HG02678 (cell line): ENCODE data around the gene CIRBP.
"Not testable (repeated sequence)": the region's sequence is repeated elsewhere in the genome, so short reads cannot be mapped to it uniquely, and the experiment has no call there.

Experiments used
- ATAC-seq: cut with Tn5 transposase; IDR thresholded peaks from one replicate; pipeline ENCODE4 v1.9.1; 2021; ENCODE audit warnings: mild to moderate bottlenecking, moderate library complexity; ENCODE audit not compliant: unreplicated experiment

Gene CIRBP

DNA sequence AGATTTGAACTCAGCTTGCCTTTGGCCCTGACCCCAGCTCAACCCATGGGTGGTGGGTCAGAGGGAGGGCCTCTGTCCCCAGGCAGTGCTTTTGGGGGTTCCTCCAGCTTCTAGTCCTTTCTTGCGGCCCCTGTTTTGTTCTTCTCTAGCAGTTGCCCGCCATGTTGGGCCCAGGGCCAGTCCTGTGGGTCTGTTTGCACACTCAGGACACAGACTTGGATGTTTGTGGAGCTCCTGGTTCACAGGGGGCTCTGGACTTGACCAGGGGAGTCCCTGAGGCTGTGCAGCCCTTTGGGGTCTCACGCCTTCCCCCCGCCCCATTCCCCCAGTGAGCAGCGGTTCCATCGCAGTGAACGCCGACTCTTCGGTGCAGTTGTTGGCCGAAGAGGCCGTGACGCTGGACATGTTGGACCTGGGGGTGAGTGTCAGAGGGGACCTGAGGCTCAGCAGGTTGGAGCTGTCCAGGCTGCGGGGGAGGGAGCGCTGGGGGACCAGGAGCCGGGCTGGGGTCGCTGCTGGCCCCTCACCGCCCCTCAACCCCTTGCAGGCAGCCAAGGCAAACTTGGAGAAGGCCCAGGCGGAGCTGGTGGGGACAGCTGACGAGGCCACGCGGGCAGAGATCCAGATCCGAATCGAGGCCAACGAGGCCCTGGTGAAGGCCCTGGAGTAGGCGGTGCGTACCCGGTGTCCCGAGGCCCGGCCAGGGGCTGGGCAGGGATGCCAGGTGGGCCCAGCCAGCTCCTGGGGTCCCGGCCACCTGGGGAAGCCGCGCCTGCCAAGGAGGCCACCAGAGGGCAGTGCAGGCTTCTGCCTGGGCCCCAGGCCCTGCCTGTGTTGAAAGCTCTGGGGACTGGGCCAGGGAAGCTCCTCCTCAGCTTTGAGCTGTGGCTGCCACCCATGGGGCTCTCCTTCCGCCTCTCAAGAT is 25.1 kb upstream of the CIRBP start:
- no peak for ATAC-seq

DNA sequence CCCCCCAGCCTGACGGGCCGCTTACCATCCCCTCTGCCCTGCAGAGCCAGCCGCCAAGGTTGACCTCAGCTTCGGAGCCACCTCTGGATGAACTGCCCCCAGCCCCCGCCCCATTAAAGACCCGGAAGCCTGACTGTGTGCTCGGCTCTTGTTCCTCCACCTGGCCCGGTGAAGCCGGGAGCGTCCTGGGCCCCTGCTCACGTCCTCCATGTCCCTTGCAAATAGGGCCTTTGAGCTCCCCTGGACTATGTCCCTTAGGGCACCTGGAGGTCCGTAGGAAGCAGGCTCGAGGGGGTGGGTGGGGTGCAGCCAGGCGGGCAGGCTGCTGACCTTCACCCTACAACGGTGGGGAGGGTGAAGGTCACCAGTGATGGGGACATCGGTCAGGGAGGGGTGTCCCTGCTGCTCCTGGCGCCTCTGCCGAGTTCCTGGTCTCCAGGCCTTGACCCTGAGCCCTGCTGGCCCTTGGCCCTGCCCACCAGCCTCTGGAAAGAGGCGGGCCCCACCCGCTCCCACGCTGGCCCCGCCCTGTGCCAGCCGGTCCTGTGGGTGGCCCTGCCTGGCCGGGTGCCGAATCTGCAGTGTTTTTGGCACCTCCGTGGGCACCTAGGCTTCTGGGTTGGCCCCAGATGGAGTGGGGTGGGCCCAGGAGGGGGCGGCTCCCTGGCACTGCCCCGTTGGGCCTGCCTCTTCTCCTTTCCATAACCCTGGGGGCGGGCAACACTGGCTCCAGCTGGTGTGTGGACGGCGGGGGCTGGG is 24.3 kb upstream of the CIRBP start:
- ATAC-seq, result no peak

DNA sequence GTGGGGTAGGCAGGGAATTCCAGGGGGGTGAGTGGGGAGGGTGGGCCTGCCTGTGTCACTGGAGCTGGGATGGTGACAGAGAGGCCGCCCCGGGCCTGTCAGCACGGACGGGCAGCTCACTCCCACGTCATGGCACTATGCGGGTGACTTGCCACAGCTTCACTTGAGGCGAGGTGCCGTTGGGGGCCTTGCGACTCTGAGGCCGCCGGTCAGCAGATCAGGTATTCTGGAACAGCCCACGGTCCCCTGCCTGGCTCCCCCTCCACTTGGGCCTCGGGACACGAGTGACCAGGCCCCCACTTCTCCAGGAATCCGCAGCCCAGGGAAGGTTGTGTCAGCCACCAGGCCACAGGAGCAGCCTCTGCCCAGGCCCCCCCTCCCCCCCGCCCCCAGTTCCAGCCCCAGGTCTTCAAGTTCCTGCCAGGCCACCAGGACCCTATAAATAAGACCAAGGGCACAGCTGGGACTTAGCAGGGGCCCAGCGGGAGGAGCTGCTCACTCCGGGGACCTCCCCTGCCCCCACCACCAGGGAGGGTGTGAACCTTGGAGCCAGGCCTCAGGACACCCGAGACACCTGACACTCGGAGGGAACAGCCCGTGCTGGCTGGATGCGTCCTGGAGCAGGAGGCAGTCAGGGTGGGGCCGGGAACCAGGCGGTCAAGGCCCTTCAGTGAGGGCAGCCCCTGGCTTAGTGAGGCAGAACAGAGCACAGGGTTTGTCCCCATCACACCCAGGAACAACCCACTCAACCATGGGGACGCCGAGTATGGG is 23.5 kb upstream of the CIRBP start:
- ATAC-seq, result no peak

DNA sequence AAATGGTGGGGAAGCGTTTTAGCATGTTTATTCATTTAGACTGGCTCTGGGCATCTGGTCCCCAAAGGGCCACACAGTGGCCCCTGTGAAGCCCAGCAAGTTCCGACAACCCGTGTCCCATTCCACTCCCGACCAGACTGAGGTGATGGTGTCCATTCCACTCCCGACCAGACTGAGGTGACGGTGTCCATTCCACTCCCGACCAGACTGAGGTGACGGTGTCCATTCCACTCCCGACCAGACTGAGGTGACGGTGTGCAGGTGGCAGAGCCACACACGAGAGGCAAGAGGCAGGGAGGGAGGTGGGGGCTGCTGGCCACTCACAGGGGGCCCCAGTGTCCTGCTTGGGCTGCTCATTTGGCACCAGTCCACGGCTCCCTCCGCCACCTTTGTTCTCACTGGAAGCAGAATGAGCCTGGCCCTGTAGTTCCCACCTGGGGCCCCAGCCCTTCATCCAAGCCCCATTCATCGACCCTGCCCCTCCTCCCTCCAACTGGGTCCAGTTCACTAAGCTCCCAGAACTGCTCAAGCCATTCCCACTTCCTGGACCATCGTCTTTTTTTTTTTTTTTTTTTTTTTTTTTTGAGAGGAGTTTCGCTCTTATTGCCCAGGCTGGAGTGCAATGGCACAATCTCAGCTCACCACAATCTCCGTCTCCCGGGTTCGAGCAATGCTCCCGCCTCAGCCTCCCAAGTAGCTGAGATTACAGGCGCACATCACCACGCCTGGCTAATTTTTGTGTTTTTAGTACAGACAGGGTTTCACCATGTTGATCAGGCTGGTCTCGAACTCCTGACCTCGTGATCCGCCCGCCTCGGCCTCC is 22.7 kb upstream of the CIRBP start:
- not testable (repeated sequence) for ATAC-seq

DNA sequence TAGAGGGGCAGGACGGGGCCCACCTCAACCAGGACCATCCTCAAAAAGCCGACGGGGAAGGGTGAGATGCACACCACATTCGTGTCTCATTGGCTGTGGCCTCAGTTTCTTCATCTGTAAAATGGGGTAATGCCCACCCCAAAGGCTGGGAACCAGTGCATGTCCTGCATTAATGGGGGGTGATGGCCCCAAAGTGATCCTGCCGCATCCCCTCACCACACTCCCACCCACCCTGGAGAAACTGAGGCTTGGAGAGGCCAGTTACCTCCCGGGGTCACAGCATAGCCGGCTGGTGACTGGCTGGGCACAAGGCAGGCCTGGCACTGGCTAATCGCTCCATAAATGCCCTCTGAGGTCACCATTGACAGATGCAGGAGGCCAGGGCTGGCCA is 21.4 kb upstream of the CIRBP start:
- no peak for ATAC-seq

DNA sequence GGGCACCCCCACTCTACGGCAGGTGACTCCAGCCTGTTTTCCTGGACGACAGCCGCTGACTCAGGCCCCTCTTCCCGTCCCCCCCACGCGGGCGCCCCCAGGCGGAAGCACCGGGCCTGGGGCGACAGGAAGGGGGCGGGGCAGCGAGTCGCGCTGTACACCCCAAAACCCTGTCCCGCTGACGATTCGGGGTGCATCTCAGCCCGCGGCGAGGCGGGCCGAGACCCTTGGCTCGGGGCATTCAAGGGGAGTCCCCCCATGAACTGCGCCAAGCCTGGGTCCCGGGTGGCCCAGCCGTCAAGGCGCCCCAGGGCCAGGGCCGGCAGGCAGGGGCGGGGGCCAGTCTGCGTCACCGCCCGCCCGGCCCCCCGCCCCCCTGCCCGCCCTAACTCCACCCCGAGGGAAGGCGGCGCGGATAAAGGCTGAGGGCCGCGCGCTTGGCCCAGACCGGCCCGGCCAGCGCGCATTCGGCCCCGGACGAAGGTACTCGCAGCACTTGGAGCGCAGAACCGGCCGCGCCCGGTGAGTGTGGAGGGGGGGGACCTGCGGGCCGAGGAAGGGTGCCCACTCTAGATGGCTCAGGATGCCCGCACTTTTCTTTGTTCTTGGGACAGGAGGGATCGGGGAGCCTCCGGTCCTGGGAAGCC is 20.9 kb upstream of the CIRBP start, which contains the start of gene MIDN:
Gene MIDN (plus strand): TSS at position 445 of the 647 bp plus-strand sequence. CDS start 1,714 bp downstream, outside the sequence.
- peak; percentile 12 for ATAC-seq

DNA sequence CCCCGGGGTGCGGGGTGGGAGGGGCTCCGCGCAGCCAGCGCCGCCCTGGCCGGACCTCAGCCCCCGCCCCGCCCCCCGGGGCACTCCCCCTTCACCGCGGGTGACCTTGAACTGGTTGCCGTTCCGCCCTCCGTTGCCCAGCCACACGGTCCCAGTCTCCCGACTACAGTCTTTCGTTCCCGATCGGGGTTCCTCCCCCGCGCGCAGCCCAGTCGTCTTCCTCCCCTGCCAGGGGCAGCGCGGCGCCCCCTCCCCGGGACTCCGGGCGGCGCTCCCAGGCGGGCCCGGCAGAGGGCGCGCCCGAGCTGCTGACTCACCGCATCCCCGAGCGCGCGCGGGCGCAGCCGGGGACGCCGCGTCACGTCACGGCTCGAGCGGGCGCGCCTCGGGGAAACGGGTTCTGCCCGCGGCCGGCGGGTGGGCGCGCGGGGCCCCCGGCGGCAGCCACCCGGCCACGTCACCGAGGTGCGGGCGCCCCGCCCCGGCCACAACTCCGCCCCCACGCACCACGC is 20.3 kb upstream of the CIRBP start:
- peak; percentile 30 for ATAC-seq

DNA sequence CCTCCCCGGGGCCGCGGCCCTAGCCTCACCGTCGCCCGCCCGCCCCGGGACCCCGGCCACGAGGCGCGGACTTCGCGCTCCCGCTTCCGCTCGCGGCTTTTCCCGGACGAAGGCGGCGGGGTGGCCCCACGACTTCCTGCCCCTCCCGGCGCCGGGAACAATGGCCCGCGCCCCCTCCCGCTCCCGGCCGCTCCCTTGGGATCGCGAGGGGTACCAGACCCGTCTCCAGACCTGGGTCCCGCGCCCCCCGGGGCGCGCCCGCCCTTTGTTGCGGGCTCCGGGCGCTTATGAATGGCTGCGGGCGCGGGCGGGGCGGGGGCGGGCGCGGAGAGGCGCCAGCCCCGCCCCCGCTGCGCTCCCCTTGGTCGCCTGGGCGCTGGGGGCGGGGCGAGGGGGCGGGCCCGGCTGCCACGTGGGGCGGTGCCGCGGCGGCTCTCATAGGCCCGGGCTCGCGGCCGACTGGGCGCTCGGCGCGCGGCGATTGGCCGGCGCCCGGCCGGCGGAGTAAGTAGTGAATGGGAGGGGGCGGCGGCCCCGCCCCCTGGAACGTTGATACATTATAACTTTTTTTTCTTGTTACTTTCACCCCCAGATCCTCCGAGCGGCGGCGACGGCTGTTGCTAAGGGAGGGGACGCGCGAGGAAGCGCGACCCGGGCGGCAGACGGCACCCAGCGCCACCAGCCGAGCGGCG is 19.7 kb upstream of the CIRBP start:
- peak; percentile 56 for ATAC-seq

DNA sequence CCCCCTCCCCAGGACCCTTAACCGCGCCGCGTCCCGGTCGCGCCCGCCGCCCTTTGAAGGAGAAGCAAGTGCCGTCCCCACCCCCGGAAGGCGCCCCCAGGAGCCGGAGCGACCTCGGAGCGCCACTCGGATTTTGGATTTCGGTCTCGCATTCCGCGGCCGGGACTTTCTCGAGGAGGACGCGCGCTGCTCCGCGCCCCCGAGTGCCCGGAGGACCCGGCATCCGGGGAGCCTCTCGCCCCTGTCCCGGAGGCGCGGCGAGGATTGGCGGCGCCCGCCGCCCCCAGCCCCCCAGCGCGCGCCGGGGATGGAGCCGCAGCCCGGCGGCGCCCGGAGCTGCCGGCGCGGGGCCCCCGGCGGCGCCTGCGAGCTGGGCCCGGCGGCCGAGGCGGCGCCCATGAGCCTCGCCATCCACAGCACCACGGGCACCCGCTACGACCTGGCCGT is 19.1 kb upstream of the CIRBP start:
- no peak for ATAC-seq

DNA sequence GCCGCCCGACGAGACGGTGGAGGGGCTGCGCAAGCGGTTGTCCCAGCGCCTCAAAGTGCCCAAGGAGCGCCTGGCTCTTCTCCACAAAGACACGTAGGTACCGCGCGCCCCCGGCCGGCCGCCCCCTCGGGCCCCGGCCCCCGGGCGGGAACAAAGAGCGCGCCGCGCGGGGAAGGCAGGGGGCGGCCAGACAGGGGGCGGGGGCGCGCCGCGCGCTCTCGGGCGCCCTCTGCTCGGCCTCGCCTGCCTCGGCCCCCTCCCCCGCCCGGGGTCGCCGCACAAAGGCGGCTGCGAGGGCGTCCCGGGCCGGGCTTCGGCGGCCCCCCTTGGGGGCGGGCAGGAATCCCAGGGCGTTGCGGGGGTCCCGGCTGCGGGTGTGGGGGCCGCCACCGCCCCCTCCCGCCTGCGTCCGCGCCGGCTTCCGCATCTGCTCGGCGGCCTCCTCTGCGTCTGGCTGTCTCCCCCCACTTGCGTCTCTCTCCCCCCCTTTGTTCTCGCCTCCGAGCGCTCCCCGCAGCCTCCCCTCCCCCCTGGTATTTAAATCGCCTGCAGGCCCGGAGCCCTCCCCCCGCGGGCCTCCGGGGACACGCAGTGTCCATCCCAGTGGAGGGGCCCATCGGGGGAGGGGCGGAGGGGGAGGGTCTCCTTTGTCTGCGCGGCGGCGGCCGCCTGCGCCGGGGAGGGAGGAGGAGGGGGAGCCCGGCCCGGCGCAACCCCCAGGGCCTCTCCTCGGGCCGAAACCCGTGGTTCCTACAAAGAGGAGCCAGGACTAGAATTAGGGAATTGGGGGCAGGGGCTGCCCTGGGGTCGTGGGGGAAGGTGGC is 18.5 kb upstream of the CIRBP start:
- ATAC-seq, result no peak

DNA sequence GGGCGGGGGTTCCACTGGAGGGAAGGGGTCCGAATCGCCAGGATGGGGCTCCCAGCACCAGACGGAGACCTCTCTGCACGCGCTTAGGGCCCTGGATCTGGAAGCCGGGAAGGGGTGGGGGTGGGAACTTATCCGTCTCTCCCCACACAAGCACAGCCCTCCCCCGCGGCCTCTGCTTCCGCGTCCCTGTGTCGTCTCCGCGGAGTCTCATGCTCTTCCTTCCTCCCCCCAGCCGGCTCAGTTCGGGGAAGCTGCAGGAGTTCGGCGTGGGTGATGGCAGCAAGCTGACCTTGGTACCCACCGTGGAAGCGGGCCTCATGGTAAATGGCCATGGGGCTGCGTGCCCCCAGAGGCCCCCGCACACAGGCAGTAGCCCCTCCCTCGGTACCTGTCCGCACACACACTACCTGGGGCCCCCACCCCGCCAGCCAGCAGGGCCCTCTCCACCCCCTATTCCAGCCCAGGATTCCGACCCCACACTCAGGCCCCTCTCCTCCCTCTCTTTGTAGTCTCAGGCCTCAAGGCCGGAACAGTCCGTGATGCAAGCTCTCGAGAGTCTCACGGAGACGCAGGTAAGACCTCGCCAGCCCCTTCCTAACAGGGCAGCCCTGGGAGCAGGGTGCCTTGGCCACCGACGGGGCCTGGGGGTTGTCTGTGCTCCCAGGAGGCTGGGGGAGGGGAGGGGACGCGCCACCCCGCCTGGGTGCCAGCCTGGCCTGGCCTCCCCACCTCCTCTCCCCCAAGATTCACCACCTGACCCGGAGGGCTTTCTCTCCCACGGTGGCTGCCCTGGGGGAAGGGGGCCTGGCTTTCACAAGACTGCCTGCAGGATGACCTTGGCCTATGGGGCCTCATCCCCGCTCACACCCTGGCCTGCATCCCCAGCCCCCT is 17.6 kb upstream of the CIRBP start:
- no peak for ATAC-seq

DNA sequence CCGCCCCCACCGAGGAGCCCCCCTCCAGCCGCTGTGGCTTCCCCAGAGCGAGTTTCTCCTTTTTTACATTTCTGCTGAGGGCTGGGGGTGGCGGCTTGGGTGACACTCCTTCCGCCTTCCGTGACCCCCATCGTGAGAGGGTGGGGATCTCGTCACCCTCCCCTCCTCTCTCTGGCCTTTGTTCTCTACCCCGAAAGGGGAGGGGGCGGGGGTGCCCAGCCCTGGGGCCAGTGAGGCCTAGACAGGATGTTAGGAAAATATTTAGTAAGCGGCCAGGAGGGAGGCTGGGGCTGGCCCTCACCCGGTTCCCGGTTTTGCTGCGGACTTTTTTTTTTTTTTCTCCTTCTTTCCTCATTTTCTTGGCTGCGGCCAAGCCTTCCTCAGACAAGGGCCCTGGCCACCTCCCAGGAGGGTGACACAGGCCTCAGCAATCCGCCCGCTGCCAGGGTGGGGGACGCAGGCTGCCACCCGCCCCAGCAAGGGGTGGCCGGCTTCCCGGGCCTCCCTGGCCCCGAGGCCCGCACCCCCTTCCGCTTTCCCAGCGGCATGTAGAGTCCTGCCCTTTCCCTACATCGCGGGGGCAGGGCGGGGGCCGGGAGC is 16.8 kb upstream of the CIRBP start:
- ATAC-seq, result no peak

DNA sequence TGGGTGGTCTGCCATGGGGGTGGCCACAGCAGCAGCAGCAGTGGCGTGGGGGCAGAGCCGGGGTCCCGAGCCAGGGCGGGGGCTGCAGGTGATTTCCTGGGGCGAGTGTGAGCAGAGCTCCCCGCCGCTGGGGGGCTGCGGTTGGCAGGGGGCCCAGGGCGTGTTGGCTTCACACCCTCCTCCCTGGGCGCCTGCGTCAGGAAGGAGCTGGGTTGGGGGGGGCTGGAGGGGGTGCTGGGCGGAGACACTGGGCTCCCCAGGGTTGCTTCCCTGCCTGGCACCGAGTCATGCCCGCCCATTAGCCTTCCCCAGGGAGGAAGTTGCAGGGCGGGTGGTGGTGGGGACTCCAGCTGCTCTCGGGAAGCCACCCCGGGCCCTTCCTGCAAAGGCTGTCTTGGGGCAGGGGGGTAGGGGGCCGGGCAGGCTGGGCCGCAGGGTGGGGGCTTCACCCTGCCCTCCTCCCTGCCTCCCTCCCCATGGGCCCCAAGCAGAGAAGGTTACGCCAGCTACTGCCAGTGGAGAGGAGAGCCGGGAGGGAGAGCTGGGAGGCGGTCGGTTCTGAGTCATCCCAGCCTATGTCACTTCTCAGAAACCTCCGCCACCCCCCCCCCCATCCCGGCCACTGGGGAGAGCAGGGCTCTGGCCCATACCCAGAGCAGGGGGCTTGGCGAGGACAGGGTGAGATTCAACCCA is 16.2 kb upstream of the CIRBP start:
- no peak for ATAC-seq

DNA sequence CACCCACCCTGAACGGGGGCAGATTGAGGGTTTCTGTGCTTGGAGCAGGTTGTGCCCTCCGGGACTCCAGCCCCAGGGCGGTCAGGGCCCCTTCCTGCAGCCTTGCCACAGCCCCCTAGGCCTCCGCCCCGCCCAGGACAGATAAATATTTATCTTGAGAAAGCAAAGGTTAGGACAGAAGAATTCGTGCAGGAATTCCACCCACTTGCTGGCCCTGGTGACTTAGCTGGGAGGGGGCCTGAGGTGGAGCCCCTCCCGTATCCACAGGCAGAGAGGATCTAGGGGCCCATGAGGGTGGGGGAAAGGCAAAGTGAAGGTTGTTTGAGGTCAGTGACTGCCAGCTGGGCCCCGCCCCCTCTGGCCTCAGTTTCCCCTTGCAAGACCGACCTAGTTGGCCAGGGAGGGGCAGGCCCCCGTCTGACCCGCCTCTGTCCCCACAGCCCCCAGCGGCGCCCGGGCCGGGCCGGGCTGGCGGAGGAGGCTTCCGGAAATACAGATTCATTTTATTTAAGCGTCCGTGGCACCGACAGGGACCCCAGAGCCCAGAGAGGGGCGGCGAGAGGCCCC is 15.5 kb upstream of the CIRBP start:
- ATAC-seq, result no peak

DNA sequence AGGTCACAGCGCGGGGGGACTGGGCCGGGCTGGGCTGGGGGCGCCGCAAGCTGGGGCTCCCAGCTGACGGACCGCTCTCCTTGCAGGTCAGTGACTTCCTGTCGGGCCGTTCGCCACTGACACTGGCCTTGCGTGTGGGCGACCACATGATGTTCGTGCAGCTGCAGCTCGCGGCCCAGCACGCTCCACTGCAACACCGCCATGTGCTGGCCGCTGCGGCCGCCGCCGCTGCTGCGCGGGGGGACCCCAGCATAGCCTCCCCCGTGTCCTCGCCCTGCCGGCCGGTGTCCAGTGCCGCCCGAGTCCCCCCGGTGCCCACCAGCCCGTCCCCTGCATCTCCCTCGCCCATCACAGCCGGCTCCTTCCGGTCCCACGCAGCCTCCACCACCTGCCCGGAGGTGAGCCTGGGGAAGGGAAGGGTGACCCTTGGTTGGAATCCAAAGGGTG is 15.0 kb upstream of the CIRBP start:
- ATAC-seq, result no peak
